Measurements from ENCODE around the gene DERL3. TPM values are rescaled to one million over a fixed set of nuclear protein-coding genes. Genes with fewer than 3 reads are reported as not detected.

The DERL3 gene
- total RNA-seq, 1 donor from 2014 or later: 2.0 TPM

DNA sequence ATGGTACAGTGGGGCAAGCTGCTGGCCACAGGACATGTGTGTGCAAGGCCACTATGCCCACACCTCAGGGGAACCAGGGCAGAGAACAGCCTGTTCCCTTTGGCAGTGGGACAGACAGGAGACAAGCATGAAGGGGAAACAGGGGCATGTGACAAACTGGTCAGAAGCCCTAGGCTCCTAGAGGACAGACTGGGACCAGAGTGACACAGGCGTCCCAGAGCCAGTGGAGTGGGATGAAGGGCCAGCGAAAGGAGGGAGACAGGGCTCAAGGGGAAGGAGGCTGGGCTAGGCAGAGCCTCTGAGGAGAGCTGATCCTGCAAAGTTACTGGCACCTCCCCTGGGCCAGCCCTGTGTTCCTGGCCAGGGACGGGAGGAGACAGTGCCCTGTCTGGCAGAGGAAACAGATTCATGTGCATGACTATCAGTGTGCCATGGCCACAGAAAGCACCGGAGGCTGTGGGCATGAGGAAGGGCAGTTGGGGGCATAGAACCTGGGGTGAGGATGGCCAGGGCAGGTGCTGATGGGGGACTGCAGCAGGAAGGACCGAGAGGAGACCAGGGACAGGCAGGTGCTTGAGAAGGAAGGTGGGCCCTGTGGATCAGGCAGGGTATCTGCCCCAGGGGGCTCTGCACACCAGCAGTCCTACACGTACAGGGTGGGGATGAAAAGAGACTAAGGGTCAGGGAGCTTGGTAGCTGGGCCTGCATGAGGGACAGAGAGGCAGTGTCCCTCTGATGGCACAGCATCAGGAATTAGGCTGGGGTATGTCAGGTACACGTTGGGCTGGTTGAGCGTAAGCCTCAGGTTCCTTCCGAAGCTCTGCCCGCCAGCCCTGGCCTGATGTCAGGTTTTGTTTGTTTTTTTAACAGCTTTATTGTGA is 9.8 kb downstream of the DERL3 start:
- Mint-ChIP-seq H3K4me3 (ENCODE audit: unreplicated experiment) (no peak overlapping the region), H3K4me1 (ENCODE audit: low read depth) (peaks cover 58% of the 10 kb centered on the region), H3K27ac (ENCODE audit: unreplicated experiment) (peak overlapping the region; percentile 75), H3K36me3 (ENCODE audit: low read depth) (peaks cover 36% of the 10 kb centered on the region), H3K27me3 (ENCODE audit: low read depth) (no peaks in the 10 kb centered on the region), H3K9me3 (ENCODE audit: low read depth) (peaks cover 4% of the 10 kb centered on the region)
- peak; percentile 64 for DNase-seq (ENCODE audit: low spot score)
- TF ChIP-seq CTCF (IDR thresholded peaks at IDR 0.05): no peak

DNA sequence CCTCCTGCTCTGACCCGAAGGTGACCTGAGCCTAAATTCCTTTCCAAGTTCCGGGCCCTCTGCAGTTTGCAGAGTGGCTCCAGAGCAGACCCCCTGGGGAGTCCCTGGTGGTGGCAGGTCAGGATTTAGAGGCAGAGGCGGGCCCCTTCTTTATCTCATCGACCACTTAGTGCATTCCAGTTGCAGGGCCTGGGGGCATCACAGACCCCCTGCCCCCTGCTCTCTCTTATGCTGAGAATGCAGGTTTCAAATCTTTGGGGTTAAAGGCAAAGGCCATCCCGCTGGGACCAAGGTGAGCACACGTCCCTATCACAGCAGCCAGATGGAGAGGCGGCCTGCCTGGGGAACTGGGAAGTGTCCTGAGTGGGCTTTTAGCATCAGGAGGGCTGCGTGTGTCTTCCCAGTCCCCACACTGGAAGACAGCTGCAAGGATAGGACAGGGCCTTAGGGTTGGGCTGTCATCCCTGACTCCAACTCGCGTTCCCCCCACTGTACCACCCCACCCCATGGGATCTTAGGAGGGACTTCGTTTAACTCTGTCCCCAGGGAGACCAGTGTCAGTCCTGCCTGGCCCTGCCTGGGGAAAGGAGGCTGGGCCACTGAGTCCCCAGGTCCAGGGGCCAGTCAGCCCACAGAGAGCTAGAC is 11.3 kb downstream of the DERL3 start:
- H3K4me1 Mint-ChIP-seq (ENCODE audit: low read depth): peaks cover 73% of the 10 kb centered on the region
- peaks cover 47% of the 10 kb centered on the region for H3K36me3 Mint-ChIP-seq (ENCODE audit: low read depth)
- DNase-seq (ENCODE audit: low spot score): peak; percentile 57
- no peak for TF ChIP-seq CTCF (IDR thresholded peaks at IDR 0.05)
- no peaks in the 10 kb centered on the region for H3K27me3 Mint-ChIP-seq (ENCODE audit: low read depth)
- H3K4me3 Mint-ChIP-seq (ENCODE audit: unreplicated experiment): no peak overlapping the region
- peaks cover 4% of the 10 kb centered on the region for H3K9me3 Mint-ChIP-seq (ENCODE audit: low read depth)
- peak overlapping the region; percentile 98 for H3K27ac Mint-ChIP-seq (ENCODE audit: unreplicated experiment)

DNA sequence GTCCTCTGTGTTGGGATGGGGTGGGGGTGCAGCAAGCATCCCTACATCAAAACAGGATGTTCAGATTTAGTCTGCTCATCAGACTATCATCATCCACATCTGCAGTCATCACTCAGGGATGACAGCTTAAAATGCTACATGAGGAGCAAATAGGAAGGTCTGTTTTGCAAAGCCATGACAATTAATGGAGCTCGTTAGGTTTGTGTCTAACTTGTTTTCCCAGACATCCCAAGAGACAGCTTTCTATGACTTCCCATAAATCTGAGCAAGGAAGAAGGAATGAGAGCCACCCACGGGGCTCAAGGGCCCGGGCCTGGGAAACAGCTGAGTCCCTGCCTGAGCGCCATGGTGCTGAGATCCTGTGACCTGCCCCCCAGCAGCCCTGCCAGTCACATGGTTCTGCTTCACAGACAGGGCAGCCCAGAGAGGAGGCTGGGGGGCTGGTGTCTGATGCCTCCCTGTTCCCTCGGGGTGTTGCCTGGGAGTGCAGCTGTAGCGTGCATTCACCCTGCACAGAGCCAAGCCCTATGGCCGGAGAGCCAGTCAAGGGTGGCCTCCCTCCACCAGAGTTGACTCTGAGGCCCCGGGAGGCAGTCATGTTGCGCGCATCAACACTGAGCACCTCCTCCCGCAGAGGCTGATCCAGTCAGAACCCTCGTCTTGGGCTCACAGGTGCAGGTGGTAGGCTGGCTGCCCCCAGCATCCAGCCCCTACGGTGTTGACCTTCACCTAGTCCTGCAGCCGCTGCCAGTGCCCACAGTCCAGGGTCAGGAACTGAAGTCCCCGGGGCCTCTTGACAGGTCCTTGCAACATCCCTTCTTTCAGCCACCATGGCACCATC is 12.1 kb downstream of the DERL3 start:
- Mint-ChIP-seq H3K4me3 (ENCODE audit: unreplicated experiment) (no peak overlapping the region), H3K9me3 (ENCODE audit: low read depth) (peaks cover 4% of the 10 kb centered on the region), H3K4me1 (ENCODE audit: low read depth) (peaks cover 77% of the 10 kb centered on the region), H3K27ac (ENCODE audit: unreplicated experiment) (peak overlapping the region; percentile 98), H3K36me3 (ENCODE audit: low read depth) (peaks cover 48% of the 10 kb centered on the region), H3K27me3 (ENCODE audit: low read depth) (no peaks in the 10 kb centered on the region)
- no peak for TF ChIP-seq CTCF (IDR thresholded peaks at IDR 0.05)
- DNase-seq (ENCODE audit: low spot score): peak; percentile 86

DNA sequence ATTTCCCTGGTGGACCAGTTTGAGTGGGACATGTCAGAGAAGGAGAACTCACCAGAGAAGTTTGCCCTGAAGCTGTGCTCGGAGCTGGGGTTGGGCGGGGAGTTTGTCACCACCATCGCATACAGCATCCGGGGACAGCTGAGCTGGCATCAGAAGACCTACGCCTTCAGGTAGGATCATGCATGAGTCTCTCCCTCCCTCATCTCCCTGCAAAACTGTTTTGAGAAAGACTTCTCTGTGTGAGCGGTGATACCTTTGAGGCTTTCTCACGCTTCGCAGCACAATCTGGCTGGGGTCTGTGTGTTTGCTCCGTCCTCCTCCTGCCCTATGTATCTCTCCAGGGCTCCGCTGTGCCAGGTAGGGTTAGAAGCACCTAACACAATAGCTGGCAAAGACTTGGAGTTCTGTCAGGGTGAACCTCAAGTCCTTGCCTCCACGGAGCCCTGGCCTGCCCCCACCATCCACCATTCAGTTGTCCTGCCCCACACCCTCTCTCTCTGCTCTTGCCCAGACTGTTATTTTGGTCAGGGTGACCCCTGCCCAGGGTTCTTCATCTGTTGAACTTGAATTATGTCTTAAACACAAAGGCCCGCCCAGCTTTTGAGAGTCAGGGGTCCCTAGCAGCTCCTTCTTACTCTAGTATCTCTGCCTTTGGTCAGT is 13.4 kb downstream of the DERL3 start:
- Mint-ChIP-seq H3K27ac (ENCODE audit: unreplicated experiment) (peak overlapping the region; percentile 98), H3K36me3 (ENCODE audit: low read depth) (peaks cover 47% of the 10 kb centered on the region), H3K4me3 (ENCODE audit: unreplicated experiment) (no peak overlapping the region), H3K9me3 (ENCODE audit: low read depth) (peaks cover 4% of the 10 kb centered on the region), H3K27me3 (ENCODE audit: low read depth) (no peaks in the 10 kb centered on the region), H3K4me1 (ENCODE audit: low read depth) (peaks cover 72% of the 10 kb centered on the region)
- DNase-seq (ENCODE audit: low spot score): peak; percentile 50
- TF ChIP-seq CTCF (IDR thresholded peaks at IDR 0.05): no peak

Measured in chondrocyte (in vitro differentiated cells).